Right lobe of liver (tissue), 6 donors: ENCODE data around the gene ENPP3. TPM values are rescaled to one million over a fixed set of nuclear protein-coding genes. Genes with fewer than 3 reads are reported as not detected.

Source experiments
- ATAC-seq, 4 donors: fragments of 200-7000 bp; cut with Tn5 transposase; one replicate each; pipeline ENCODE4 v1.9.1; 2020; ENCODE audit warnings: mild to moderate bottlenecking in 4 of 4, moderate library complexity in 4 of 4
- DNase-seq, 3 donors: peaks; one replicate each; pipeline ENCODE4 v3.0.0-alpha.2; 2020
- H3K27ac ChIP-seq, 3 donors: fragments of 200-600 bp; one replicate each; pipeline ENCODE4 v1.8.0; 2022
- H3K27me3 ChIP-seq, 2 donors: fragments of 200-600 bp; one replicate each; pipeline ENCODE4 v1.8.0; 2022
- H3K36me3 ChIP-seq, 4 donors: fragments of 200-600 bp; sonication (generic) in 1 of 4; one replicate each; pipeline versions ENCODE4 v1.5.1 to v1.8.0; 2017 to 2022; ENCODE audit warnings: control low read depth in 1 of 4
- H3K4me1 ChIP-seq, 4 donors: fragments of 200-600 bp; sonication (generic) in 1 of 4; one replicate each; pipeline versions ENCODE4 v1.5.1 to v1.8.0; 2017 to 2022; ENCODE audit warnings: control low read depth in 1 of 4
- H3K4me3 ChIP-seq, 3 donors: fragments of 200-600 bp; one replicate each; pipeline ENCODE4 v1.8.0; 2022
- H3K9me3 ChIP-seq, 4 donors: fragments of 200-600 bp; sonication (generic) in 1 of 4; one replicate each; pipeline versions ENCODE4 v1.5.1 to v1.8.0; 2017 to 2022; ENCODE audit warnings: control low read depth in 1 of 4
- CTCF ChIP-seq, 4 donors: fragments of 200-600 bp in 3 of 4; fragments of 450-650 bp in 1 of 4; IDR thresholded peaks; one replicate each; pipeline versions ENCODE4 v1.5.1 to v1.8.0; 2016 to 2022; ENCODE audit warnings: antibody characterized with exemption in 4 of 4, mild to moderate bottlenecking in 2 of 4
- POLR2A ChIP-seq: fragments of 450-650 bp; IDR thresholded peaks from one replicate; pipeline ENCODE4 v1.6.1; 2017; ENCODE audit warnings: antibody characterized with exemption, mild to moderate bottlenecking
- WGBS: methylation state at CpG from one replicate; pipeline ENCODE4 v1.1.6; 2018; ENCODE audit warnings: low coverage, low lambda C conversion rate; ENCODE audit not compliant: insufficient coverage; ENCODE audit errors: missing lambda C conversion rate; 5-methylcytosine and 5-hydroxymethylcytosine counted together
- intact Hi-C, 2 donors: fragments of 100-400 bp; cut with DNase I; formaldehyde crosslinking; loops; one replicate each; pipeline versions ENCODE4 v1.11.2 to v1.14.1; 2022
- total RNA-seq, 6 experiments: library from RNA; depleted of rRNA in 2 of 6; stranded (reverse); fragments of >200 nt in 2 of 6; fragmentation: NEBNext Ultra II Directional in 3 of 6; extraction: Animal tissue kit (Norgen Biotek cat#: 25700) in 3 of 6; gene quantifications; one replicate each; pipeline versions ENCODE4 v1.1.0 to v1.2.4, GENCODE V29; 2016 to 2023
- donor health status: DM: no; HTN: yes; CAD: no.
- donor health status: DM: no; HTN: no; CAD: no.
- donor health status: DM: no; HTN: no; CAD: no.
- donor health status: DM: no; HTN: yes; CAD: no.
- donor health status: DM: no; HTN: yes; CAD: no.

ENPP3 gene
- total RNA-seq, 6 experiments from 2014 or later: 0.63 to 2.7 (median 1.5) TPM

- Histone ChIP-seq H3K4me1 (peaks cover 0 to 5% (median 1%) of the 10 kb centered on the region in 4 donors), H3K27me3 (no peaks in the 10 kb centered on the region), H3K9me3 (no peaks in the 10 kb centered on the region), H3K27ac (no peak overlapping the region), H3K4me3 (no peak overlapping the region), H3K36me3 (no peaks in the 10 kb centered on the region)
- intact Hi-C loops: no loop called here
- no peak for TF ChIP-seq CTCF (IDR thresholded peaks at IDR 0.05)
- no peak for TF ChIP-seq POLR2A
- ATAC-seq (no peak), DNase-seq (no peak)
- 85% methylated on average over 2 of the region's 2 CpGs for WGBS
These were observed 20.1 kb downstream of the ENPP3 start for GRCh38 chr6:131657222-131657621.

- ATAC-seq: no peak
- Histone ChIP-seq H3K4me3 (no peak overlapping the region), H3K27me3 (no peaks in the 10 kb centered on the region), H3K4me1 (peaks cover 0 to under 1% (median 0%) of the 10 kb centered on the region in 4 donors), H3K9me3 (no peaks in the 10 kb centered on the region), H3K36me3 (no peaks in the 10 kb centered on the region), H3K27ac (no peak overlapping the region)
- WGBS: 88% methylated on average over 6 of the region's 6 CpGs
- no peak for DNase-seq
- intact Hi-C loops: no loop called here
- TF ChIP-seq POLR2A: no peak
- no peak for TF ChIP-seq CTCF (IDR thresholded peaks at IDR 0.05)
These were observed 20.6 kb downstream of the ENPP3 start for GRCh38 chr6:131657630-131658111.

GRCh38 chr6:131658287-131658686 is 21.2 kb downstream of the ENPP3 start:
- Histone ChIP-seq H3K27ac (no peak overlapping the region), H3K4me1 (no peaks in the 10 kb centered on the region), H3K4me3 (no peak overlapping the region), H3K9me3 (no peaks in the 10 kb centered on the region), H3K36me3 (no peaks in the 10 kb centered on the region), H3K27me3 (no peaks in the 10 kb centered on the region)
- no peak for TF ChIP-seq POLR2A
- 94% methylated on average over 2 of the region's 3 CpGs for WGBS
- ATAC-seq (no peak), DNase-seq (no peak)
- intact Hi-C loops: no loop called here

- H3K27me3 ChIP-seq: no peaks in the 10 kb centered on the region
- H3K27ac ChIP-seq: no peak overlapping the region
- H3K9me3 ChIP-seq: no peaks in the 10 kb centered on the region
- H3K36me3 ChIP-seq: no peaks in the 10 kb centered on the region
- WGBS: 57% methylated on average over 1 of the region's 1 CpG
- intact Hi-C loops: no loop called here
- peak in 1 of 4 donors; percentile 21 for ATAC-seq
- no peak for TF ChIP-seq CTCF (IDR thresholded peaks at IDR 0.05)
- no peak for TF ChIP-seq POLR2A
- no peaks in the 10 kb centered on the region for H3K4me1 ChIP-seq
- no peak for DNase-seq
- H3K4me3 ChIP-seq: no peak overlapping the region
These were observed 23.1 kb downstream of the ENPP3 start for GRCh38 chr6:131660195-131660594.

- no peaks in the 10 kb centered on the region for H3K9me3 ChIP-seq
- intact Hi-C loops: no loop called here
- no peaks in the 10 kb centered on the region for H3K27me3 ChIP-seq
- H3K27ac ChIP-seq: no peak overlapping the region
- DNase-seq (no peak), ATAC-seq (no peak)
- WGBS: 80% methylated on average over 2 of the region's 2 CpGs
- TF ChIP-seq POLR2A: no peak
- no peak for TF ChIP-seq CTCF (IDR thresholded peaks at IDR 0.05)
- no peaks in the 10 kb centered on the region for H3K4me1 ChIP-seq
- no peak overlapping the region for H3K4me3 ChIP-seq
- H3K36me3 ChIP-seq: no peaks in the 10 kb centered on the region
These were observed 26.6 kb downstream of the ENPP3 start for GRCh38 chr6:131663578-131664165.
